ENCODE data around the gene IGF1R. TPM values are rescaled to one million over a fixed set of nuclear protein-coding genes. Genes with fewer than 3 reads are reported as not detected.
A peak's percentile ranks its signal among the peaks of the same experiment; 100 is the strongest.

IGF1R gene
- total RNA-seq, 2 donors from 2014 or later, result 35.0 to 37.0 TPM

DNA sequence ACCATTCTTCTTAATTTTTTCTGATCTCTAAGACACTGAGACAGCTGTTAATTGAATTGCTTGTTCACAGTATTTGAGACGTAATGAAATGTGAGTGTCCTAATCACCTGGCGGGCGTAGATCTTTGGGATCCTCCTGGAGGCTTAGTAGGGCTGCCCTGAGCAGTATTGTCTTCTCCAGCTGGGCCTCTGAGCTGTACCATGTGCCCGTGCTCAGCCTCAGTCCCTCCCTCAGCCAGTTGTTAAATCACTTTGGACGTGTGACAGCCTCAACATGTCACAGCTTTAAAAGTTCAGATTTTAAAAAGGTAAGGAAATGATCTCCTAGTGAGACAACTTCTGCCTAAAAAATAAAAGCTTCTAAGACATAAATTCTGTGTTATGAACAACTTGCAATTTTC, 35.5 kb downstream of the IGF1R start:
- Histone ChIP-seq H3K36me3 (no peaks in the 10 kb centered on the region), H3K4me1 (peaks cover 4% of the 10 kb centered on the region), H3K4me3 (no peak overlapping the region), H3K27ac (no peak overlapping the region), H3K9me3 (no peaks in the 10 kb centered on the region), H3K9ac (ENCODE audit: low read depth in 2 of 2, low read length in 2 of 2) (no peak overlapping the region), H3K27me3 (no peaks in the 10 kb centered on the region)
- intact Hi-C loops (cut with DNase I), result no loop called here
- TF ChIP-seq, protein P1, sequence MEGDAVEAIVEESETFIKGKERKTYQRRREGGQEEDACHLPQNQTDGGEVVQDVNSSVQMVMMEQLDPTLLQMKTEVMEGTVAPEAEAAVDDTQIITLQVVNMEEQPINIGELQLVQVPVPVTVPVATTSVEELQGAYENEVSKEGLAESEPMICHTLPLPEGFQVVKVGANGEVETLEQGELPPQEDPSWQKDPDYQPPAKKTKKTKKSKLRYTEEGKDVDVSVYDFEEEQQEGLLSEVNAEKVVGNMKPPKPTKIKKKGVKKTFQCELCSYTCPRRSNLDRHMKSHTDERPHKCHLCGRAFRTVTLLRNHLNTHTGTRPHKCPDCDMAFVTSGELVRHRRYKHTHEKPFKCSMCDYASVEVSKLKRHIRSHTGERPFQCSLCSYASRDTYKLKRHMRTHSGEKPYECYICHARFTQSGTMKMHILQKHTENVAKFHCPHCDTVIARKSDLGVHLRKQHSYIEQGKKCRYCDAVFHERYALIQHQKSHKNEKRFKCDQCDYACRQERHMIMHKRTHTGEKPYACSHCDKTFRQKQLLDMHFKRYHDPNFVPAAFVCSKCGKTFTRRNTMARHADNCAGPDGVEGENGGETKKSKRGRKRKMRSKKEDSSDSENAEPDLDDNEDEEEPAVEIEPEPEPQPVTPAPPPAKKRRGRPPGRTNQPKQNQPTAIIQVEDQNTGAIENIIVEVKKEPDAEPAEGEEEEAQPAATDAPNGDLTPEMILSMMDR (IDR thresholded peaks at IDR 0.05), result no peak
- DNase-seq, result no peak

DNA sequence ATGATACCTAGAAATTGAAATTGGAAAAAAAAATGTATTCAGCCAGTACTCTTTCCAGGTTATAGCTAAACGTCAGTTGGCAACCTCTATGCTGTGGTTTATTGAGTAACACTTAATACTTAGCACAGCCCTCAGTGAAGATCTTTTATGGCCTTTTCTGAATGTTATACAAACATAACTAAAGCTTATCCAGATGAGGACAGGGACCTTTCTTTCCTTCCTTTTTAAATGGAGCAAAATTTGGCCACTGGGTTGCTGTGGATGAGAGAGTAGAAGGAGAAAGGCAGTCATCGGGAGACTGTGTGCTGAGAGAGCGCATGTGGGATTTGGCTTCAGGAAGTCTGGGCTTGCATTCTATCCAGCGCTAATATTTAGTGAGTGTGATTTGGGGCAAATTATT, 36.1 kb downstream of the IGF1R start:
- Histone ChIP-seq H3K4me1 (peaks cover 4% of the 10 kb centered on the region), H3K4me3 (no peak overlapping the region), H3K27ac (peak overlapping the region; percentile 7), H3K9ac (ENCODE audit: low read depth in 2 of 2, low read length in 2 of 2) (no peak overlapping the region), H3K9me3 (no peaks in the 10 kb centered on the region), H3K27me3 (no peaks in the 10 kb centered on the region), H3K36me3 (no peaks in the 10 kb centered on the region)
- intact Hi-C loops (cut with DNase I), result no loop called here
- DNase-seq, result no peak
- TF ChIP-seq, protein P1 (IDR thresholded peaks at IDR 0.05), result no peak

DNA sequence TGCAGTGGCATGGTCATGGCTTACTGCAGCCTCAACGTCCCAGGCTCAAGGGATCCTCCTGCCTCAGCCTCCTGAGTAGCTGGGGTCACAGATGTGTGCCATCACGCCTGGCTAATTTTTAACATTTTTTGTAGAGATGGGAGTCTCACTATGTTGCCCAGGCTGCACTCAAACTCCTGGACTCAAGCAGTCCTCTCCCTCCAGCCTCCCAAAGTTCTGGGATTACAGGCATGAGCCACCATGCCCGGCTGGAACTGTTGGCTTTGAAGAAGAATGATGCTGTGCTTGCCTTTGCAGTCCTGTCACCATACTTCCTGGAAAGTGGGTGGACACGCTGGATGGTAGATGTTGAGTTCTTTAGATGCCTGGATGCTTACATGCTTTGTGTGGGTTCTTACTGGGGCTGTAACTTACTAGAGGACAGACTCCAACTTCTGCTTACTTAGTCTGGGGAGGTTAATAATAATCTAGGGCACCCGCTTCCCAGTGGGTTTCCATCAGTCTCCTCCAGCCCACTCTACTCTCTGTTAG, 36.7 kb downstream of the IGF1R start:
- Histone ChIP-seq H3K4me3 (no peak overlapping the region), H3K36me3 (no peaks in the 10 kb centered on the region), H3K9me3 (no peaks in the 10 kb centered on the region), H3K27ac (peak overlapping the region; percentile 7), H3K4me1 (peaks cover 4% of the 10 kb centered on the region), H3K27me3 (no peaks in the 10 kb centered on the region), H3K9ac (ENCODE audit: low read depth in 2 of 2, low read length in 2 of 2) (no peak overlapping the region)
- TF ChIP-seq, protein P1 (IDR thresholded peaks at IDR 0.05), result no peak
- DNase-seq, result no peak
- intact Hi-C loops (cut with DNase I), result no loop called here

DNA sequence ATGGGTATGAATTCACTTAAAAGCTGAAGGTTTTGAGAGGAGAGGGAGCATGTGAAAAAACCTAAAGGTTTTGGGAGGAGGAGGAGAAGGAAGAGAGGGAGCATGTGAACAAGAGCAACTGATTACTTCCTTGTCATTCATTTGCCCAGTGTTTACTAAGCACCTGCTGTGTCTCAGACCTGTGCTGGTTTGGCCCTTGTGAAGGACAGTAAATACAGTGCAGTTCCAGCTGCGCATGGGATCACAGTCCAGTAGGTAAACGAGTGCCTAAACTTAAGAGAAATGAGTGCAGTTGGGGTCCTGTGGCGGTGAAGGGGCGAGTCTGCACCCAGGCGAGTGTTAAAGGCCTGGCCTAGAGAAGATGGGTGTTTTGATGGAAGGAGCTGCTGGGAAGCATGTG, 38.6 kb downstream of the IGF1R start:
- Histone ChIP-seq H3K27me3 (no peaks in the 10 kb centered on the region), H3K4me1 (peaks cover 4% of the 10 kb centered on the region), H3K27ac (no peak overlapping the region), H3K9ac (ENCODE audit: low read depth in 2 of 2, low read length in 2 of 2) (no peak overlapping the region), H3K9me3 (no peaks in the 10 kb centered on the region), H3K4me3 (no peak overlapping the region), H3K36me3 (no peaks in the 10 kb centered on the region)
- intact Hi-C loops (cut with DNase I), result no loop called here
- TF ChIP-seq, protein P1 (IDR thresholded peaks at IDR 0.05), result no peak
- no peak for DNase-seq

DNA sequence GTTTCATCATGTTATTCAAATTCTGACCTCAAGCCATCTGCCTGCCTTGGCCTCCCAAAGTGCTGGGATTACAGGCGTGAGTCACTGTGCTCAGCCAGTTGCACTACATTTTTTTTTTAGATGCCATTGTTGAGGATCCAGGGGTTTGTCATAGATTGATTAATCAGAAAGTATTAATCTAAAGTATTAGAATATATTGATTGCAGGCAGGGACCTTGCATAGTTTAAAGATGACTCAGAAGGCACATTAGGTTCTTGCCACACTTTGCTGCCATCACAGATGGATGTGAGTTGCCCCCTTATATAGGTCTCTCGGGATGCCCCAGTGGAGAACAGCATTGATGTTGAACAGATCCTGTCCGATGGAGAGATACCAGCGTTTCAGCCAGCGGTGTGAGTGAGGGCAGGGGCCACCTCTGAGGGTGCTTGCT, 41.1 kb downstream of the IGF1R start:
- H3K9me3 ChIP-seq, result no peaks in the 10 kb centered on the region
- no peak overlapping the region for H3K27ac ChIP-seq
- no peak overlapping the region for H3K4me3 ChIP-seq
- intact Hi-C loops (cut with DNase I), result no loop called here
- TF ChIP-seq, protein P1 (IDR thresholded peaks at IDR 0.05), result no peak
- no peaks in the 10 kb centered on the region for H3K36me3 ChIP-seq
- H3K4me1 ChIP-seq, result peaks cover 1% of the 10 kb centered on the region
- no peak overlapping the region for H3K9ac ChIP-seq (ENCODE audit: low read depth in 2 of 2, low read length in 2 of 2)
- H3K27me3 ChIP-seq, result no peaks in the 10 kb centered on the region
- DNase-seq, result no peak

All from colonic mucosa (tissue), 4 donors.